AG08395 (cell line): ENCODE measurements around the gene RYR2.

Experiments used
- DNase-seq: peaks from one replicate; pipeline ENCODE4 v3.0.0; 2012; ENCODE audit warnings: mixed read lengths, low spot score

Gene RYR2

GRCh38 chr1:237201155-237201554, 159.2 kb downstream of the RYR2 start:
- DNase-seq, result no peak

DNA sequence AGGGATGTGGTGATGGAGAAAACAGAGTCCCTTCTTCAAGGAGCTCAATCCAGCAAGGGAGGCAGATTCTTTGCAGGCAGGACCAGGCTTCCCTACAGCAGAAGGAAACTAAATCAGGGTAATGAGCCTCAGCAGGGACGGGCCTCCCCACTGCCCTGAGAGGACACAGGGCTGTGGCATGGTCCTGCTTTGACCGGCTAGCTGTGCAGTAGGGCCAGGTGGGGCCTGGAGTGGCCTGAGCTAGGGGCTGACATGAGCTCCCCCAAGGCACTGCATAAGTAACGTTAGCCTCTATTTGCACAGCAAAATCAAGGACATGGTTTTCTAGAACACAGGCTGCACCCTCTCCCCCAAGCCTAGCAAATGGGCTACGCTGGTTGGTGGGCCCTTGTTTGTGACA, 162.9 kb downstream of the RYR2 start:
- no peak for DNase-seq

GRCh38 chr1:237205400-237206064, 163.5 kb downstream of the RYR2 start:
- DNase-seq, result no peak

DNA sequence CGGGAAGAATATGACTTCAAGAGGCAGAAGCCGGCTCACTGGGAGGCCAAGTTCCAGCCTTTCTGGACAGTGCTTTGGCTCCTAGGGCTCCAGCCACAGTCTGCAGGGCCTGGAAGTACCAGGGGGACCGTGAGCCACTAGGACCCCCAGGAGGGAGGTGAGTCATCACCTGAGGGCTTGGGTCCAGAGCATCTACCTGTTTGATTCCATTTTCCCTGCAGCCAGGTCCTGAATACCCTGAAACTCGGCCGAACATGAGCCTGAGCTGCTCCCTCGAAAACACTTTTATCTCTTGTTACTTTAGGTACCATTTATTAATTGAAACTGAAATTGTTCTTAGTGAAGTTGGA, 164.1 kb downstream of the RYR2 start:
- DNase-seq, result no peak

- no peak for DNase-seq
Observed at GRCh38 chr1:237211031-237211430, 169.0 kb downstream of the RYR2 start.

DNA sequence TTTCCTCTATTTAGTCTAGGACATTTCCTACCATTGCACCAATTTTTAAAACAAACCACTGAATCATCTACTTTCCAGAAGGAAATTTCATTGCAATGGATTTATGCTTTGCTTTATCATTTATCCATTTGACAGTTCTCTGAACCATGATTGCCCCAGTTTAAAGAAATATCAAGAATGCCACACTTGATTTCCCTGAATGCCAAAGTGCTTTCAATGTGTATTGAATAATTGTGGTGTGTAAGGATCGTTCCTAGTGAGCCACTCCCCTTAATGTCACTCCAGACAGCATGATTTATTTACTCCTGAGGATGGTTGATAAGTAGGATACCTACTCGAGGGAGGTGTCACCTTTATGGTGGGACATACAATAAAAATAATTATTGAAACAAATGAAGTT, 169.6 kb downstream of the RYR2 start:
- DNase-seq, result no peak

DNA sequence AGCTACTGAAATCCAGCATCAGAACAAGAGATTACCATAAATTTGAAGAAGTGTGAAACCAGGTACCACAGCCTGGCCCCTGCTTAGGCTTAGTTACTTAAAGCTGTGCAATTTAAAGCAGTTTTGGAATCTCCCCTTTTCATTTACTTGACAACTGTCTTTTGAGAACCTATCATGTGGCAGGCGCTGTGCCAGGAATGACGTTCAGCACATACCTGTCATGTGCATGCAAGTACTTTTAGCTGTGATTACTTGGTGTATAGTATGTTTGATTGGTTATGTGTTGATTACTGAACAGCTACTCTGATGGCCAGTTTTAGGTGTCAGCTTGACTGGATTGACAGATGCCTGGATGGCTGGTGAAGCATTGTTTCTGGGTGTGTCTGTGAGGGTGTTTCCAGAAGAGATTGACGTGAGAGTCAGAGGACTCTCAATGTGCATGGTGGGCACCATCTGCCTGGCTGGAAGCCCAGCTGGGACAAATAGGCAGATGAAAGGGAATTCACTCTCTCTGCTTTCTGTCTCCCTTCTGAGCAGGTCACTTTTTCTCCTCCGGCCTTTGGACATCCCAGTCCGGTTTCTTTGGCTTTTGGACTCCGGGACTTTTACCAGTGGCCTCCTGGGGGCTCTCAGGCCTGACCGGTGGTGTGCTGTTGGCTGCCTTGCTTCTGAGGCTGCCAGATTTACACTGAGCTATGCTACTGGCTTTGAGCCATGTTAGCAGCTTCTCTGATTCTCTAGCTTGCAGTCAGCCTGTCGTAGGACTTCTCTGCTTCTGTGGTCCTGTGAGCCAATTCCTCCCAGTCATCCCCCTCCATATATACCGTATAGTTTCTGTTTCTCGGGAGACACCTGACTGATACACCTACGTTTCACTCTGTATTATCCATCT, 178.0 kb downstream of the RYR2 start:
- DNase-seq, result no peak

DNA sequence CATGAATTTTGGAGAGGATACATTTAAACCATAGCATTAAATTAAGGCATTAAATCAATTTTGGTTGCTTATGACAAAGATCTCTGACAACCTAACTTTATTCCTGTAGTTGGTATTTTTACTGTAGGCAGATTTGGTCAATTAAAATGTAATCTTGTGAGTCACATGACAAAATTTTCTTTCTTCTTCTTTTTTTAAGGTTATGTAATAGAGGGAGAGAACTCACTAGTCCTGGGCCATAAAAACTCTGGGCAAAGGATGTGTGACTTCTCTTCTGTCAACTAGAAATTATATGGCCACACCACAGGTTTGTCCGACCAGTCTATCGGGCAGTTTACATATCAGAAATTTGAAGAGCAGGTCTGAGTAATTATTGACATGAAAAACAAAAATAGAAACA, 181.4 kb downstream of the RYR2 start:
- no peak for DNase-seq

- no peak for DNase-seq
Observed at GRCh38 chr1:237226177-237226944, 184.4 kb downstream of the RYR2 start.

- no peak for DNase-seq
Observed at GRCh38 chr1:237227476-237227875, 185.5 kb downstream of the RYR2 start.

GRCh38 chr1:237228421-237228820, 186.4 kb downstream of the RYR2 start:
- DNase-seq, result no peak

GRCh38 chr1:237229333-237229732, 187.3 kb downstream of the RYR2 start:
- DNase-seq, result no peak

- no peak for DNase-seq
Observed at GRCh38 chr1:237232501-237232900, 190.5 kb downstream of the RYR2 start.

- DNase-seq, result no peak
Observed at GRCh38 chr1:237235091-237235490, 193.1 kb downstream of the RYR2 start.

GRCh38 chr1:237237721-237238120, 195.7 kb downstream of the RYR2 start:
- DNase-seq, result no peak

- no peak for DNase-seq
Observed at GRCh38 chr1:237239248-237239647, 197.3 kb downstream of the RYR2 start.

GRCh38 chr1:237241038-237241437, 199.1 kb downstream of the RYR2 start:
- no peak for DNase-seq

DNA sequence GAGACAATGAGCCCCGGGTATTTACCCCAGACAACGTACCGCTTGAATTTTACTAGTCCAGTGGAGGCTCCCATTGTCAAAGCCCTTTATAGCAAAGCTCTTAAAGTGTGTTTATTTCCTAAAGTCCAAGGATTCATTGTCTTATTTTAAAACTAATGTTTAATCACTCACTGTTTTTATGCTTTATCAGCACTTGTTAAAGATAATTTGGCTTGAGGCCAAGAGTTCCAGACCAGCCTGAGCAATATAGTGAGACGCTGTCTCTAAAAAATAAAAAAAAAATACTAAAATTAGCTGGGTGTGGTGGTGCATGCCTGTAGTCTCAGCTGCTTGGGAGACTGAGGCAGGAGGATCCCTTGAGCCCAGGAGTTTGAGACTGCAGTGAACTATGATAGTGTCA, 202.8 kb downstream of the RYR2 start:
- no peak for DNase-seq

DNA sequence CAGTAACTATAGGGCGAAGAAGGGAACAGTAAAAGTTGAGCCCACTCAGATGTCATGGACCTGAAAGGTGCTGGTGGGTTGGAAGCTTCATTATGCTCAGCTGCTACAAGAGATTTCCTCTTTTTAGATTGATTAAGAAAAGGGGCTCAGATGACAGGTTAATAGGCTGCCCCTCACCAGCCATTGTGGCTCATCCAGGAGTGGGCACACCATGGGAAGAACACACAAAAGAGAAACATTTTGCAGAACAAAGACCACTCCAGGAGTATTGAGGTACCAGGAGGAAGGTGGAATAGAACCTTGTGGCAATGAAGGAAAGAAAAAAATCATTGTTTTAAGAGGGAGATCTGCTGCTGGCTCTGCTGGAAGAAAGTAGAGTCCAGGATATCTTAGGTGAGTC, 205.5 kb downstream of the RYR2 start:
- DNase-seq, result no peak

GRCh38 chr1:237249120-237249519, 207.1 kb downstream of the RYR2 start:
- DNase-seq, result no peak

DNA sequence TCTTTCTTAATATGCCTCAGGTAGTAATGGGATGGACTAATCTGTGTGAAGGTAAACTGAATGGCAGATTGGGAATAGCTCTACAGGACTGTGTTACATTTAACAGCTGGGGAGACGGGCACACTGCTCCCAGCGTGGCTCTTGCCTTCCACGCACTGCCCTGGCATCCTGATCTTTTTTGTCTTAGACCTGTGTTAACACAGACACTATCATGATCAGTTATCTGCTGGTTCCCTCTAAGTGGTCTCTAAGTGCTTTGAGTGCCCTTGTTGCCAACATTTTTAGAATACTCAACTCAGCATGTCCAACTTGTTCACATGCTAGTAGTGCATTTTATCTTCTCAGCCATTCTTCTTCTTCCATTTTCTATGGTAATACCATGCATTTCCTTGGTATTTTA, 208.1 kb downstream of the RYR2 start:
- no peak for DNase-seq

DNA sequence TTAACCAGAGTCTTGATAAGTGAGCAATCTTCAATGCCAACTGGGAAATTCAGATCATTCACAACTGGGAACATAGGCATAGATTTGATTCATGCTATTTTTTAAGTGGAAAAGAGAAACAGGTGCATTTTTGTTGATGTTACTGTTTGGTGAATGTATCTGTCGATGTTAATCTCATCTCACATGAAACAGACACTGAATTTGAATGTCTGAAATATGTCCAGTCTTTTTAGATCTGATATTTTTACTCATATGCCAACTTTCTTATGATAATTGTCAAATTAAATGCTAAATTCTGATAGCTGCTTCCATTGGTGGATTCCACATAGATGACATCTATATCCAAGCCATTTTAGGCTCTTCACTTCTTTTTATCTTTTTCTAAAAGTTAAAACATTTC, 213.1 kb downstream of the RYR2 start:
- no peak for DNase-seq

DNA sequence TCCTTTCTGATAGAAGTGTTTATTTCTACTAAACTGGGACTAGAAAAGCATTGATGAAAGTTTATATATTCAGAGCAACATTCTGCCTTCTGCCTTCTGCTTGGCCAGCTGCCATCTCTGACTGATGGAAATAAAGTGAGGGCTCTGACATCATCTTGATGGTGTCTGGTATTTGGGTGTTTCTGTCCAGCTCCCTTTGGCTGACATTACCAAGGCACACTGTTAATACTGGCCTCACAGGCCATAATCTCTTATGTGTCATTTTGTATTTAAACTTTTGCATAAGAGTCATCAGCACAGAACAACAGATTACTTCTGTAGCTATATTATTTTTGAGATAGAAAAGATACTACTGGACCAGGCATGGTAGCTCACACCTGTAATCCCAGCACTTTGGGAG, 216.9 kb downstream of the RYR2 start:
- DNase-seq, result no peak
